ENCODE data around the gene RASL12. TPM values are rescaled to one million over a fixed set of nuclear protein-coding genes. Genes with fewer than 3 reads are reported as not detected.

RASL12 gene
- total and polyA plus RNA-seq, 2 donors (not counting 1 experiment from before 2014, with no cell fraction given): 9.1 to 50.5 TPM

DNA sequence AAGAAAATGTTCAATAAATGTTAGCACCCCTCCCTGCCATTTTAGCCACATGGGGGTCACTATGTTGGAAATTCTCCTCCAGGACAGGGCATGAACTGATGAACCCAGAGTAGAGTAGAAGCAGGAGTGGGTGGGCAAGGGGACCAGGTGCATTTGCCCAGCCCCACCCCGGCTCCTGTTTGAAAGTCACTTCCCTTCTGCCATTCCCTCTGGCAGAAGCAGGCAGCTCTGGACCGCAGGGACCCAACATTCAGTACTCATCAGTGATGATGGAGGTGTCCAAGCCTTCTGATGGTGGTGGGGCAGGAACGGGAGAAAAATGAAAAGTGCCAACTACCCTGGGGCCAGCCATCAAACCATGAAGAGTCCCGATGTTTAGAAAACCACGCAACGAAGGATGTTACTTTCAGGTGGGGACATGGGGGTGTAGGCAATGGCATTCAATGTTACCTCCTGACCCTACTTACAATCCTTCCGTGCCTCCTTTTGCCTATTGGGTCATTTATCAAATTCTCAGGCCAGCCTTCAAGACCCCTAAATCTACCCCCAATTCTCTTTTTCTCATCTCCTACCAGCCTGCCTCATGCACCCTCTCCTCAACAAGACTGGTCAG lies 30.0 kb upstream of the RASL12 start:
- Histone ChIP-seq H3K79me2 (ENCODE audit: control insufficient read depth, insufficient read depth, low read length) (no peaks in the 10 kb centered on the region), H3K4me2 (ENCODE audit: extremely low read depth, insufficient read depth, low read length) (no peak overlapping the region), H3K9ac (ENCODE audit: insufficient read depth, low read length) (no peak overlapping the region), H3K9me3 (ENCODE audit: control insufficient read depth, insufficient read depth, low read depth, low read length) (no peaks in the 10 kb centered on the region), H2AFZ (ENCODE audit: low read length) (no peak overlapping the region), H3K36me3 (ENCODE audit: control insufficient read depth, insufficient read depth, low read length) (peaks cover 7% of the 10 kb centered on the region), H3K27me3 (ENCODE audit: control insufficient read depth, insufficient read depth, low read length) (no peaks in the 10 kb centered on the region), H3K4me1 (ENCODE audit: control insufficient read depth, extremely low read depth, insufficient read depth, low read length) (no peaks in the 10 kb centered on the region), H3K27ac (ENCODE audit: insufficient read depth, low read length) (no peak overlapping the region), H3K4me3 (replicated peaks in 1 of 4; ENCODE audit: control extremely low read depth in 1 of 4, insufficient read depth in 1 of 4, low read depth in 3 of 4, low read length in 4 of 4) (no peak overlapping the region), H4K20me1 (ENCODE audit: control insufficient read depth, extremely low read depth, insufficient read depth, low read length) (no peaks in the 10 kb centered on the region)
- DNase-seq (ENCODE audit: low read depth in 2 of 2): no peak
- TF ChIP-seq, protein P1, sequence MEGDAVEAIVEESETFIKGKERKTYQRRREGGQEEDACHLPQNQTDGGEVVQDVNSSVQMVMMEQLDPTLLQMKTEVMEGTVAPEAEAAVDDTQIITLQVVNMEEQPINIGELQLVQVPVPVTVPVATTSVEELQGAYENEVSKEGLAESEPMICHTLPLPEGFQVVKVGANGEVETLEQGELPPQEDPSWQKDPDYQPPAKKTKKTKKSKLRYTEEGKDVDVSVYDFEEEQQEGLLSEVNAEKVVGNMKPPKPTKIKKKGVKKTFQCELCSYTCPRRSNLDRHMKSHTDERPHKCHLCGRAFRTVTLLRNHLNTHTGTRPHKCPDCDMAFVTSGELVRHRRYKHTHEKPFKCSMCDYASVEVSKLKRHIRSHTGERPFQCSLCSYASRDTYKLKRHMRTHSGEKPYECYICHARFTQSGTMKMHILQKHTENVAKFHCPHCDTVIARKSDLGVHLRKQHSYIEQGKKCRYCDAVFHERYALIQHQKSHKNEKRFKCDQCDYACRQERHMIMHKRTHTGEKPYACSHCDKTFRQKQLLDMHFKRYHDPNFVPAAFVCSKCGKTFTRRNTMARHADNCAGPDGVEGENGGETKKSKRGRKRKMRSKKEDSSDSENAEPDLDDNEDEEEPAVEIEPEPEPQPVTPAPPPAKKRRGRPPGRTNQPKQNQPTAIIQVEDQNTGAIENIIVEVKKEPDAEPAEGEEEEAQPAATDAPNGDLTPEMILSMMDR (conservative IDR thresholded peaks at IDR 0.05 in 1 of 2, IDR thresholded peaks at IDR 0.05 in 1 of 2; ENCODE audit: low read depth in 1 of 2, low read length in 2 of 2): no peak
- no peak for TF ChIP-seq EZH2 (IDR thresholded peaks at IDR 0.05; ENCODE audit: low read length, missing control alignments)

DNA sequence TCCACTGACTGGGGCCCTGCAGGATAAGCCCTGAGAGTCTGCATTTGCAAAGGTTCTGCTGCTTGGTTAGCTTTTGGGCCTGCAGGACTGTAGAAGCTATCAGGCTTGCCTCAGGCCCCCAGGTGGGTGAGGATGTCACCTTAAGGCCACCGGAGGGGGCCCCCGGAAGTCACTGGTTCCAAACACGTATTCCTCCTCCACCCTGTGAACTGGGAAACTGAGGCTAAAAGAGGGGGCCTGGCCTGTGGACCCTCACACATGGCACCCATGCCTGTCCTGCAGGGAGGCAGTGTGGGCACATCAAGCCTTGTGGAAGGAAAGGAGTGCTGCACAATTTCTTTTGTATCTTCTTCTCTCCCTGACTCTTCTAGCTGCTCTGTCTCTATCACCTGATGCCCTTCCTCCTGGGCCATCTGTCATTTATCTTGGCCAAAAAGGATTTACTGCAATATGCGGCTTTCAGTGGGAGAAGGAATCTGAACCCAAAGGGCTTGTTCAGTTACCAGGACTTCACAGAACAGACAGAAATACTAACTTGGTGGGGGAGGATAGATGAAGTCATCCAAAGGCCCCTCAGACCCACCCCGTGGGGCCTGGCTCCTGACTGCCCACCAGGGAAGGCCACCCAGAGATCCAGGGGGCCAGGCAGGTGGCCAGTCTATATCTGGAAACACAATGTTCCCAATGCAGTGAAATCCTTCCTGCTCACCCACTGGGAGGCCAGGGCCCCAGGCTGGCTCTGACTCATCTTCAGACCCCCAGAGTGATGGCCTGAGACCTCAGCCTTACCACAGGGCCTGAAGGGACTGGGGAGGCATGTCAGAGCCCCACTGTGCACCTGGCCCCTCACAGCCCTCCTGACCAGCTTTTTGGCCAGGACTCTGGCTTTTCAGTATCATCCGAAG lies 28.9 kb upstream of the RASL12 start:
- Histone ChIP-seq H3K36me3 (ENCODE audit: control insufficient read depth, insufficient read depth, low read length) (peaks cover 5% of the 10 kb centered on the region), H3K4me1 (ENCODE audit: control insufficient read depth, extremely low read depth, insufficient read depth, low read length) (no peaks in the 10 kb centered on the region), H3K27ac (ENCODE audit: insufficient read depth, low read length) (no peak overlapping the region), H3K27me3 (ENCODE audit: control insufficient read depth, insufficient read depth, low read length) (no peaks in the 10 kb centered on the region), H3K4me2 (ENCODE audit: extremely low read depth, insufficient read depth, low read length) (no peak overlapping the region), H3K4me3 (replicated peaks in 1 of 4; ENCODE audit: control extremely low read depth in 1 of 4, insufficient read depth in 1 of 4, low read depth in 3 of 4, low read length in 4 of 4) (no peak overlapping the region), H4K20me1 (ENCODE audit: control insufficient read depth, extremely low read depth, insufficient read depth, low read length) (no peaks in the 10 kb centered on the region), H2AFZ (ENCODE audit: low read length) (no peak overlapping the region), H3K9ac (ENCODE audit: insufficient read depth, low read length) (no peak overlapping the region), H3K9me3 (ENCODE audit: control insufficient read depth, insufficient read depth, low read depth, low read length) (no peaks in the 10 kb centered on the region), H3K79me2 (ENCODE audit: control insufficient read depth, insufficient read depth, low read length) (no peaks in the 10 kb centered on the region)
- TF ChIP-seq, protein P1 (conservative IDR thresholded peaks at IDR 0.05 in 1 of 2, IDR thresholded peaks at IDR 0.05 in 1 of 2; ENCODE audit: low read depth in 1 of 2, low read length in 2 of 2): no peak
- no peak for TF ChIP-seq EZH2 (IDR thresholded peaks at IDR 0.05; ENCODE audit: low read length, missing control alignments)
- no peak for DNase-seq (ENCODE audit: low read depth in 2 of 2)

DNA sequence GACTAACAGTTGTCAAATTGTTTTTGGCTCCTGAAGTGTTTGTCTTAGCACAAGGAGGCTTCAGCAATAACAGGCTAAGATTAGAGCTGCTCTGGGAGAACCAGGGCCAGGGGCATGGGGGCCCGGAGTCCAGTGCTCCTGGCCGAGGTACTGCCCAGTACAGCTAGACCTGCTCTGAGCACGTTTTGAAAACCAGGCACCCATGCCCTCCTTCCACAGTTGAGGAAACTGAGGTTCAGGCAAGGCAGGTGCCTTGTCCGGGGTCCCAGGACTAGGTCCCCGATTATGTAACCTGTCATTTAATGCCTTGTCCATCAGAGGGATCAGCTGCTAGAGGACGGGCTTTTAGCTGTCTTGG lies 27.9 kb upstream of the RASL12 start:
- no peak for DNase-seq (ENCODE audit: low read depth in 2 of 2)
- H3K27ac ChIP-seq (ENCODE audit: insufficient read depth, low read length): no peak overlapping the region
- no peak overlapping the region for H3K4me3 ChIP-seq (replicated peaks in 1 of 4; ENCODE audit: control extremely low read depth in 1 of 4, insufficient read depth in 1 of 4, low read depth in 3 of 4, low read length in 4 of 4)
- no peaks in the 10 kb centered on the region for H3K9me3 ChIP-seq (ENCODE audit: control insufficient read depth, insufficient read depth, low read depth, low read length)
- peaks cover 5% of the 10 kb centered on the region for H3K36me3 ChIP-seq (ENCODE audit: control insufficient read depth, insufficient read depth, low read length)
- no peaks in the 10 kb centered on the region for H3K27me3 ChIP-seq (ENCODE audit: control insufficient read depth, insufficient read depth, low read length)
- H3K9ac ChIP-seq (ENCODE audit: insufficient read depth, low read length): no peak overlapping the region
- no peak overlapping the region for H2AFZ ChIP-seq (ENCODE audit: low read length)
- no peaks in the 10 kb centered on the region for H4K20me1 ChIP-seq (ENCODE audit: control insufficient read depth, extremely low read depth, insufficient read depth, low read length)
- no peak overlapping the region for H3K4me2 ChIP-seq (ENCODE audit: extremely low read depth, insufficient read depth, low read length)
- no peaks in the 10 kb centered on the region for H3K79me2 ChIP-seq (ENCODE audit: control insufficient read depth, insufficient read depth, low read length)
- TF ChIP-seq EZH2 (IDR thresholded peaks at IDR 0.05; ENCODE audit: low read length, missing control alignments): no peak
- TF ChIP-seq, protein P1 (conservative IDR thresholded peaks at IDR 0.05 in 1 of 2, IDR thresholded peaks at IDR 0.05 in 1 of 2; ENCODE audit: low read depth in 1 of 2, low read length in 2 of 2): no peak
- no peaks in the 10 kb centered on the region for H3K4me1 ChIP-seq (ENCODE audit: control insufficient read depth, extremely low read depth, insufficient read depth, low read length)

All from fibroblast of lung (primary cell).